ENCODE measurements around the gene GRAMD1B.

The GRAMD1B gene

DNA sequence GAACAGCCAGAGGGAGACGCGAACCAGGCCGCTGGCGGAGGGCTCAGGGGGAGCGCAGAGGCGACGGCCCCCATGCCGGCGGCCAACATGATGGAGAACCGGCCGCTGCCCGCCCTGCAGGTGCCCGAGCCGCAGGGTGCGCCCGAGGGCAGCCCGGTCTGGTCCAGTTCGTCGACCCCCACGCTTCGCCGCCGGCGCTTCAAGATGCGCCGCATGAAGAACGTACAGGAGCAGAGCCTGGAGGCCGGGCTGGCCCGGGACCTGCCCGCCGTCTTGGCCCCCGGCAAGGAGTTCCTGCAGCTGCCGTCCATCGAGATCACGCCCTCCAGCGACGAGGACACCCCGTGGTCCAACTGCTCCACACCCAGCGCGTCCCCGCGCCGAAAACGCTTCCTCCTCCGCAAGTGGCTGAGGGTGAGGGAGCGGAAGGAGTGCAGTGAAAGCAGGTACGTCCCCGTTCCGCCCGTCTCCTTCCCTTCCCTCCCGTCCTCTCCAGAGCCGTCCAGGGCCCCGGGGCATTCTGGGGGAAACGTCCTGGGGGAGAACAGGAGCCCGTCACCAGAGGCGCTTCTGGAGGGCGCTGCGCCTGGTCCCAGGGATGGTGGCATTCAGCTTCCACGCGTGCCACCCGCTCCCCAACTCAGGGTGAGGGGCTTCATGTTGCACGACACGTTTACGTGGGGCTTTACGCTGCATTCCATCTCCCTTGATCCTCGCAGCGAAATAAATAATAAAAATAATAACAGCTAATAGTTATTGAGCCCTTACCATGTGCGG is 840 bp downstream of the GRAMD1B start:
- H3K27me3 ChIP-seq = no peaks in the 10 kb centered on the region
- H3K4me3 ChIP-seq (ENCODE audit: low read depth in 1 of 2, low read length in 1 of 2) = peak overlapping the region; percentile 82 to 98
- TF ChIP-seq, protein P1, sequence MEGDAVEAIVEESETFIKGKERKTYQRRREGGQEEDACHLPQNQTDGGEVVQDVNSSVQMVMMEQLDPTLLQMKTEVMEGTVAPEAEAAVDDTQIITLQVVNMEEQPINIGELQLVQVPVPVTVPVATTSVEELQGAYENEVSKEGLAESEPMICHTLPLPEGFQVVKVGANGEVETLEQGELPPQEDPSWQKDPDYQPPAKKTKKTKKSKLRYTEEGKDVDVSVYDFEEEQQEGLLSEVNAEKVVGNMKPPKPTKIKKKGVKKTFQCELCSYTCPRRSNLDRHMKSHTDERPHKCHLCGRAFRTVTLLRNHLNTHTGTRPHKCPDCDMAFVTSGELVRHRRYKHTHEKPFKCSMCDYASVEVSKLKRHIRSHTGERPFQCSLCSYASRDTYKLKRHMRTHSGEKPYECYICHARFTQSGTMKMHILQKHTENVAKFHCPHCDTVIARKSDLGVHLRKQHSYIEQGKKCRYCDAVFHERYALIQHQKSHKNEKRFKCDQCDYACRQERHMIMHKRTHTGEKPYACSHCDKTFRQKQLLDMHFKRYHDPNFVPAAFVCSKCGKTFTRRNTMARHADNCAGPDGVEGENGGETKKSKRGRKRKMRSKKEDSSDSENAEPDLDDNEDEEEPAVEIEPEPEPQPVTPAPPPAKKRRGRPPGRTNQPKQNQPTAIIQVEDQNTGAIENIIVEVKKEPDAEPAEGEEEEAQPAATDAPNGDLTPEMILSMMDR (IDR thresholded peaks at IDR 0.05) = no peak
- H3K4me1 ChIP-seq (ENCODE audit: control insufficient read depth in 1 of 2, insufficient read depth in 1 of 2, low read depth in 1 of 2, low read length in 1 of 2) = peaks cover 44 to 45% of the 10 kb centered on the region in 2 experiments
- H3K27ac ChIP-seq = peak overlapping the region; percentile 95
- H3K36me3 ChIP-seq = no peaks in the 10 kb centered on the region
- H3K9me3 ChIP-seq = no peaks in the 10 kb centered on the region

DNA sequence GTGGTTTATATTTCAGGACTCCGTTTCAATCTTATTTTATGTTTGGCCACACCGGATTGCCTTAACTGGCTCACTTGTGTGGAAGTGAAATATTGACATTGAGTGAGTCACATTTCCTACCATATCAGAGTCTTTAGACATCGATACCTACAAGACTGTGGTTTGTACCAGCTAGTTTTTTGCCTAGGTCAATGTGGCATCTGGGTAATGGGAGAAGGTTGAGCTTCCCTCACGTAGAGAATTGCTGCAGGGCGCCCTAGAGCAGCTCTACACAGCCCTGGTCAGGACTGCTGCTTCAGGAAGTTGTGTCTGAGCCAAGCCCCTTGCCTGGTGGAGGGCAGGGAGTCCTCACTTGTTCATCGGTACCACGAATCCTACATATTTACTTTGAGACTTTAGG is 1.6 kb downstream of the GRAMD1B start:
- H3K9me3 ChIP-seq = no peaks in the 10 kb centered on the region
- no peaks in the 10 kb centered on the region for H3K27me3 ChIP-seq
- peaks cover 44 to 51% of the 10 kb centered on the region in 2 experiments for H3K4me1 ChIP-seq (ENCODE audit: control insufficient read depth in 1 of 2, insufficient read depth in 1 of 2, low read depth in 1 of 2, low read length in 1 of 2)
- H3K4me3 ChIP-seq (ENCODE audit: low read depth in 1 of 2, low read length in 1 of 2) = peak overlapping the region; percentile 82 to 98
- H3K36me3 ChIP-seq = no peaks in the 10 kb centered on the region
- TF ChIP-seq, protein P1 (IDR thresholded peaks at IDR 0.05) = no peak
- peak overlapping the region; percentile 95 for H3K27ac ChIP-seq

- Histone ChIP-seq H3K27me3 (no peaks in the 10 kb centered on the region), H3K4me3 (ENCODE audit: low read depth in 1 of 2, low read length in 1 of 2) (no peak overlapping the region), H3K4me1 (ENCODE audit: control insufficient read depth in 1 of 2, insufficient read depth in 1 of 2, low read depth in 1 of 2, low read length in 1 of 2) (peaks cover 58 to 69% of the 10 kb centered on the region in 2 experiments), H3K27ac (peak overlapping the region; percentile 82), H3K9me3 (no peaks in the 10 kb centered on the region), H3K36me3 (no peaks in the 10 kb centered on the region)
- TF ChIP-seq, protein P1 (IDR thresholded peaks at IDR 0.05) = no peak
Observed at GRCh38 chr11:123434262-123434661, 4.2 kb downstream of the GRAMD1B start.

DNA sequence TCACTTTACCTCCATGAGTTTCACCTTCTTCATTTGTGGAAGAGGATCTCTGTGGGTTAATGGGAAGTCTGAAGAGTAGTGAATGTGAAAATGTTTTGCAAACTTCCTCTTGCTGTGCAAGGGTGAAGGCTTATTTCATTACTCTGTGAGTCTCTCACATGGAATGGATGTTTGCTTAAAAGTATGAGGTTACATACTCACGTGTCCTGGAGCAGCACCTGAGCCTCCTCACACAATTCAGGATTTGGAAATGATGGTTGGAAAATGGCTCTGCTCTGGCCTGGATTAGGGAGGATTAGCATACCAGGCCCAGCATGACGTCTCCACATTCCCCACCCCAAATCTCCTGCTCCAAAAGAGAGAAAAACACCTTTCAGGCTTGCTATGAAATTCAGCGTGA is 4.8 kb downstream of the GRAMD1B start:
- Histone ChIP-seq H3K4me3 (ENCODE audit: low read depth in 1 of 2, low read length in 1 of 2) (peak overlapping the region; percentile 2 to 10), H3K27ac (peak overlapping the region; percentile 82), H3K36me3 (no peaks in the 10 kb centered on the region), H3K9me3 (no peaks in the 10 kb centered on the region), H3K27me3 (no peaks in the 10 kb centered on the region), H3K4me1 (ENCODE audit: control insufficient read depth in 1 of 2, insufficient read depth in 1 of 2, low read depth in 1 of 2, low read length in 1 of 2) (peaks cover 52 to 69% of the 10 kb centered on the region in 2 experiments)
- TF ChIP-seq, protein P1 (IDR thresholded peaks at IDR 0.05) = no peak

GRCh38 chr11:123437236-123437979 is 7.3 kb downstream of the GRAMD1B start:
- TF ChIP-seq, protein P1 (IDR thresholded peaks at IDR 0.05) = no peak
- no peak overlapping the region for H3K4me3 ChIP-seq (ENCODE audit: low read depth in 1 of 2, low read length in 1 of 2)

More at GRCh38 chr11:123437236-123437979, 7.3 kb downstream of the GRAMD1B start:
- no peaks in the 10 kb centered on the region for H3K27me3 ChIP-seq
- H3K27ac ChIP-seq = no peak overlapping the region
- H3K36me3 ChIP-seq = no peaks in the 10 kb centered on the region
- peaks cover 37 to 54% of the 10 kb centered on the region in 2 experiments for H3K4me1 ChIP-seq (ENCODE audit: control insufficient read depth in 1 of 2, insufficient read depth in 1 of 2, low read depth in 1 of 2, low read length in 1 of 2)
- no peaks in the 10 kb centered on the region for H3K9me3 ChIP-seq

Data from neutrophil (primary cell).